Measurements from ENCODE around the gene ITGB1. TPM values are rescaled to one million over a fixed set of nuclear protein-coding genes. Genes with fewer than 3 reads are reported as not detected.

The ITGB1 gene
- total and polyA plus RNA-seq, 2 of the 8 experiments (the other 6 are each of a cell fraction or from before 2014, with no cell fraction given): 82.7 to 321 TPM

- H3K4me3 ChIP-seq (ENCODE audit: extremely low read depth in 1 of 4, insufficient read depth in 2 of 4, low read depth in 3 of 4, low read length in 4 of 4): no peak overlapping the region
- no peak overlapping the region for H3K18ac ChIP-seq (ENCODE audit: extremely low read depth, low read length)
- no peak overlapping the region for H2BK15ac ChIP-seq (ENCODE audit: low read length)
- H3K27me3 ChIP-seq (replicated peaks in 1 of 4; ENCODE audit: control insufficient read depth in 3 of 4, extremely low read depth in 1 of 4, insufficient read depth in 3 of 4, low read length in 3 of 4): no peaks in the 10 kb centered on the region
- no peak overlapping the region for H3K9ac ChIP-seq (replicated peaks in 1 of 4; ENCODE audit: extremely low read depth in 1 of 4, low read depth in 3 of 4, low read length in 3 of 4)
- POLR2A ChIA-PET (ENCODE audit: partially characterized antibody): no interaction called here
- H3K79me1 ChIP-seq (ENCODE audit: low read depth, low read length): no peaks in the 10 kb centered on the region
- no peak overlapping the region for H2BK120ac ChIP-seq (replicated peaks; ENCODE audit: low read depth, low read length)
- CTCF ChIA-PET (ENCODE audit: partially characterized antibody): interaction anchor here (1.9 kb wide), 1 partner anchor 19 kb away, joined by 5 read pairs; no protein-coding TSS in a partner anchor
- no peaks in the 10 kb centered on the region for H3K23me2 ChIP-seq (ENCODE audit: low read depth, low read length)
- H3K4me1 ChIP-seq (replicated peaks in 1 of 4; ENCODE audit: control insufficient read depth in 3 of 4, insufficient read depth in 4 of 4, low read length in 3 of 4): no peaks in the 10 kb centered on the region
- H4K20me1 ChIP-seq (replicated peaks in 1 of 2; ENCODE audit: control insufficient read depth in 1 of 2, insufficient read depth in 2 of 2, low read length in 2 of 2): no peaks in the 10 kb centered on the region
- no peak for FAIRE-seq
- H2AK5ac ChIP-seq (ENCODE audit: low read depth, low read length): no peak overlapping the region
- no peak overlapping the region for H4K5ac ChIP-seq (ENCODE audit: insufficient read length, low read depth, low read length)
- no peak overlapping the region for H3K4ac ChIP-seq (replicated peaks; ENCODE audit: insufficient read length, low read depth, low read length)
- H2BK5ac ChIP-seq (ENCODE audit: low read depth, low read length): no peak overlapping the region
- no peak overlapping the region for H2BK20ac ChIP-seq (ENCODE audit: low read length)
- H3K14ac ChIP-seq (ENCODE audit: insufficient read length): no peak overlapping the region
- 87% methylated on average over 11 of the region's 11 CpGs; no CpG with 5 or more reads in 1 of the 2 experiments for WGBS, 2 experiments (ENCODE audit: extremely low coverage in 1 of 2, insufficient coverage in 1 of 2, insufficient read length in 1 of 2, insufficient replicate concordance in 2 of 2, low coverage in 1 of 2, low lambda C conversion rate in 2 of 2, missing lambda C conversion rate in 1 of 2)
- no peak for TF ChIP-seq MAFK (IDR thresholded peaks at IDR 0.05; ENCODE audit: low read depth, low read length)
- no peak for TF ChIP-seq YY1 (IDR thresholded peaks at IDR 0.05; ENCODE audit: low read depth, low read length)
- no peak for TF ChIP-seq EGR1 (IDR thresholded peaks at IDR 0.05; ENCODE audit: borderline replicate concordance, low read depth, low read length)
- TF ChIP-seq BCL11A (IDR thresholded peaks at IDR 0.05; ENCODE audit: low read depth in 2 of 2, low read length in 2 of 2): no peak
- TF ChIP-seq RAD21 (IDR thresholded peaks at IDR 0.05 in 1 of 2, conservative IDR thresholded peaks at IDR 0.05 in 1 of 2; ENCODE audit: low read depth in 2 of 2, low read length in 2 of 2): no peak
- no peak for TF ChIP-seq HDAC6 (IDR thresholded peaks at IDR 0.05; ENCODE audit: low read depth, low read length)
- TF ChIP-seq BRCA1 (IDR thresholded peaks at IDR 0.05; ENCODE audit: low read depth, low read length): no peak
- no peak for TF ChIP-seq TBP (IDR thresholded peaks at IDR 0.05; ENCODE audit: low read depth, low read length)
- no peak for TF ChIP-seq EP300 (IDR thresholded peaks at IDR 0.05; ENCODE audit: borderline replicate concordance in 1 of 2, low read depth in 2 of 2, low read length in 2 of 2)
- TF ChIP-seq SAP30 (IDR thresholded peaks at IDR 0.05; ENCODE audit: insufficient read depth, insufficient replicate concordance, low read length): no peak
- H4K91ac ChIP-seq (replicated peaks; ENCODE audit: insufficient read length, low read length): no peak overlapping the region
- H3K56ac ChIP-seq (replicated peaks; ENCODE audit: insufficient read length, low read depth, low read length): no peak overlapping the region
- no peak overlapping the region for H3K23ac ChIP-seq (ENCODE audit: insufficient read length)
- H3K36me3 ChIP-seq (ENCODE audit: control insufficient read depth in 2 of 4, insufficient read depth in 4 of 4, low read length in 3 of 4): peaks cover 10 to 35% (median 27%) of the 10 kb centered on the region in 4 experiments; a peak in 7 of 8 replicates
- H4K8ac ChIP-seq (ENCODE audit: extremely low read depth, insufficient read depth, low read length): no peak overlapping the region
- H3K4me2 ChIP-seq (ENCODE audit: insufficient read depth in 1 of 2, low read depth in 2 of 2, low read length in 2 of 2): no peak overlapping the region
- H3K9me3 ChIP-seq (ENCODE audit: insufficient read depth in 2 of 2, low read depth in 1 of 2, low read length in 1 of 2): no peaks in the 10 kb centered on the region
- peaks cover 0 to 2% of the 10 kb centered on the region in 2 experiments; a peak in 1 of 4 replicates for H3K79me2 ChIP-seq (ENCODE audit: control insufficient read depth in 1 of 2, insufficient read depth in 2 of 2, low read length in 2 of 2)
- H2AFZ ChIP-seq (ENCODE audit: low read length): no peak overlapping the region
- H2BK12ac ChIP-seq (ENCODE audit: low read depth, low read length): no peak overlapping the region
- H3K27ac ChIP-seq (ENCODE audit: low read depth, low read length): no peak overlapping the region
- no peak for DNase-seq (ENCODE audit: low read depth in 1 of 2, low spot score in 2 of 2)
Measured at GRCh38 chr10:32911285-32912016, 46.6 kb downstream of the ITGB1 start.

Measured in H1 (cell line).